Lower lobe of right lung (tissue), 2 donors: ENCODE measurements around the gene PSMD8. TPM values are rescaled to one million over a fixed set of nuclear protein-coding genes. Genes with fewer than 3 reads are reported as not detected.

Experiments used
- ATAC-seq, 2 donors: fragments of 200-7000 bp; cut with Tn5 transposase; one replicate each; pipeline ENCODE4 v1.9.1; 2020 to 2022; ENCODE audit warnings: mild to moderate bottlenecking in 2 of 2, moderate library complexity in 2 of 2
- DNase-seq: peaks from one replicate; pipeline ENCODE4 v3.0.0-alpha.2; 2020
- H3K27ac ChIP-seq: fragments of 200-600 bp; one replicate; pipeline ENCODE4 v1.8.0; 2022
- H3K27me3 ChIP-seq: fragments of 200-600 bp; one replicate; pipeline ENCODE4 v1.8.0; 2022; ENCODE audit warnings: low read depth
- H3K36me3 ChIP-seq: fragments of 200-600 bp; one replicate; pipeline ENCODE4 v1.8.0; 2022; ENCODE audit warnings: mild to moderate bottlenecking
- H3K4me1 ChIP-seq: fragments of 200-600 bp; one replicate; pipeline ENCODE4 v1.8.0; 2022
- H3K4me3 ChIP-seq: fragments of 200-600 bp; one replicate; pipeline ENCODE4 v1.8.0; 2022; ENCODE audit warnings: mild to moderate bottlenecking
- H3K9me3 ChIP-seq: fragments of 200-600 bp; one replicate; pipeline ENCODE4 v1.8.0; 2022
- CTCF ChIP-seq: fragments of 200-600 bp; IDR thresholded peaks from one replicate; pipeline ENCODE4 v1.8.0; 2022; ENCODE audit warnings: antibody characterized with exemption, mild to moderate bottlenecking
- intact Hi-C: fragments of 100-400 bp; cut with DNase I; formaldehyde crosslinking; loops from one replicate; pipeline ENCODE4 v1.11.0; 2022
- total RNA-seq: library from RNA; stranded (reverse); fragmentation: NEBNext Ultra II Directional; extraction: Animal tissue kit (Norgen Biotek cat#: 25700); gene quantifications from one replicate; pipeline ENCODE4 v1.2.1, GENCODE V29; 2021
- donor health status: DM: no; HTN: yes; CAD: no; lungs with severe emphysema.

The PSMD8 gene
- total RNA-seq, 1 donor from 2014 or later = 113 TPM

GRCh38 chr19:38350883-38351282 is 23.5 kb upstream of the PSMD8 start:
- no peak for DNase-seq
- H3K9me3 ChIP-seq = no peaks in the 10 kb centered on the region
- H3K36me3 ChIP-seq = no peaks in the 10 kb centered on the region
- no peak for ATAC-seq
- no peak for TF ChIP-seq CTCF
- H3K4me3 ChIP-seq = no peak overlapping the region
- H3K27me3 ChIP-seq = peaks cover 11% of the 10 kb centered on the region
- intact Hi-C loops = no loop called here
- H3K27ac ChIP-seq = no peak overlapping the region
- H3K4me1 ChIP-seq = no peaks in the 10 kb centered on the region

- H3K9me3 ChIP-seq = no peaks in the 10 kb centered on the region
- intact Hi-C loops = no loop called here
- no peak overlapping the region for H3K27ac ChIP-seq
- TF ChIP-seq CTCF = no peak
- ATAC-seq (peak in 1 of 2 donors; percentile 23), DNase-seq (no peak)
- H3K4me1 ChIP-seq = no peaks in the 10 kb centered on the region
- no peak overlapping the region for H3K4me3 ChIP-seq
- peaks cover 20% of the 10 kb centered on the region for H3K27me3 ChIP-seq
- no peaks in the 10 kb centered on the region for H3K36me3 ChIP-seq
Observed at GRCh38 chr19:38351865-38352395, 22.4 kb upstream of the PSMD8 start.

GRCh38 chr19:38352611-38353010 is 21.8 kb upstream of the PSMD8 start:
- intact Hi-C loops = no loop called here
- no peaks in the 10 kb centered on the region for H3K4me1 ChIP-seq

GRCh38 chr19:38355728-38356725 is 18.3 kb upstream of the PSMD8 start:
- DNase-seq = no peak
- no peaks in the 10 kb centered on the region for H3K36me3 ChIP-seq
- no peak overlapping the region for H3K27ac ChIP-seq
- no peak for ATAC-seq
- H3K9me3 ChIP-seq = no peaks in the 10 kb centered on the region
- TF ChIP-seq CTCF = no peak
- H3K4me1 ChIP-seq = no peaks in the 10 kb centered on the region
- H3K27me3 ChIP-seq = peaks cover 52% of the 10 kb centered on the region
- H3K4me3 ChIP-seq = no peak overlapping the region
- intact Hi-C loops = no loop called here

More at GRCh38 chr19:38352611-38353010, 21.8 kb upstream of the PSMD8 start:
- Histone ChIP-seq H3K27ac (no peak overlapping the region), H3K4me3 (no peak overlapping the region), H3K36me3 (no peaks in the 10 kb centered on the region), H3K27me3 (peaks cover 25% of the 10 kb centered on the region), H3K9me3 (no peaks in the 10 kb centered on the region)
- no peak for DNase-seq
- ATAC-seq = no peak
- no peak for TF ChIP-seq CTCF

- TF ChIP-seq CTCF = no peak
- intact Hi-C loops = no loop called here
- Histone ChIP-seq H3K4me3 (no peak overlapping the region), H3K36me3 (no peaks in the 10 kb centered on the region), H3K27me3 (peaks cover 47% of the 10 kb centered on the region), H3K9me3 (no peaks in the 10 kb centered on the region), H3K27ac (no peak overlapping the region), H3K4me1 (peaks cover 17% of the 10 kb centered on the region)
- ATAC-seq = no peak
- DNase-seq = no peak
Observed at GRCh38 chr19:38358071-38358470, 16.3 kb upstream of the PSMD8 start.
